GM21526 (cell line): Measurements from ENCODE around the gene RBKS.
"Not testable (repeated sequence)": the region's sequence is repeated elsewhere in the genome, so short reads cannot be mapped to it uniquely, and the experiment has no call there.

Experiments
- ATAC-seq: cut with Tn5 transposase; IDR thresholded peaks from one replicate; pipeline ENCODE4 v1.9.1; 2021; ENCODE audit warnings: moderate library complexity; ENCODE audit not compliant: unreplicated experiment, low FRiP score

Gene RBKS

GRCh38 chr2:27771548-27772335, 118.4 kb downstream of the RBKS start, which contains the start of gene MRPL33:
Gene MRPL33, plus strand, starts transcription at chr2:27771719. Its CDS starts 59 bp downstream, at chr2:27771778.
- ATAC-seq, result peak; percentile 93

- peak; percentile 8 for ATAC-seq
Observed at GRCh38 chr2:27771202-27771547, 119.0 kb downstream of the RBKS start.

- ATAC-seq, result no peak
Observed at GRCh38 chr2:27766287-27766661, 123.9 kb downstream of the RBKS start.

GRCh38 chr2:27765621-27766286, 124.4 kb downstream of the RBKS start:
- no peak for ATAC-seq

GRCh38 chr2:27764526-27764925, 125.7 kb downstream of the RBKS start:
- not testable (repeated sequence) for ATAC-seq

GRCh38 chr2:27763907-27764267, 126.3 kb downstream of the RBKS start:
- no peak for ATAC-seq

- no peak for ATAC-seq
Observed at GRCh38 chr2:27762951-27763906, 127.0 kb downstream of the RBKS start.

GRCh38 chr2:27756544-27757498, 133.4 kb downstream of the RBKS start:
- ATAC-seq, result no peak

- ATAC-seq, result no peak
Observed at GRCh38 chr2:27756091-27756490, 134.1 kb downstream of the RBKS start.

GRCh38 chr2:27754831-27755230, 135.4 kb downstream of the RBKS start:
- ATAC-seq, result no peak

GRCh38 chr2:27754138-27754588, 136.0 kb downstream of the RBKS start:
- no peak for ATAC-seq

- no peak for ATAC-seq
Observed at GRCh38 chr2:27752551-27753237, 137.5 kb downstream of the RBKS start.

GRCh38 chr2:27751377-27751776, 138.8 kb downstream of the RBKS start:
- ATAC-seq, result no peak

- ATAC-seq, result not testable (repeated sequence)
Observed at GRCh38 chr2:27748803-27749554, 141.2 kb downstream of the RBKS start.

GRCh38 chr2:27747827-27748352, 142.3 kb downstream of the RBKS start:
- ATAC-seq, result no peak

GRCh38 chr2:27746325-27746724, 143.9 kb downstream of the RBKS start:
- ATAC-seq, result no peak

- not testable (repeated sequence) for ATAC-seq
Observed at GRCh38 chr2:27745494-27745893, 144.7 kb downstream of the RBKS start.

- no peak for ATAC-seq
Observed at GRCh38 chr2:27742571-27742970, 147.6 kb downstream of the RBKS start.
